GM19193 (cell line): ENCODE data around the gene MAPK1IP1L.
A peak's percentile ranks its signal among the peaks of the same experiment; 100 is the strongest.

Experiments used
- POLR2A ChIP-seq: IDR thresholded peaks from 4 replicates; pipeline ENCODE4 v1.6.1; 2011; ENCODE audit not compliant: insufficient read depth, insufficient read length; ENCODE audit errors: extremely low read depth

MAPK1IP1L gene

DNA sequence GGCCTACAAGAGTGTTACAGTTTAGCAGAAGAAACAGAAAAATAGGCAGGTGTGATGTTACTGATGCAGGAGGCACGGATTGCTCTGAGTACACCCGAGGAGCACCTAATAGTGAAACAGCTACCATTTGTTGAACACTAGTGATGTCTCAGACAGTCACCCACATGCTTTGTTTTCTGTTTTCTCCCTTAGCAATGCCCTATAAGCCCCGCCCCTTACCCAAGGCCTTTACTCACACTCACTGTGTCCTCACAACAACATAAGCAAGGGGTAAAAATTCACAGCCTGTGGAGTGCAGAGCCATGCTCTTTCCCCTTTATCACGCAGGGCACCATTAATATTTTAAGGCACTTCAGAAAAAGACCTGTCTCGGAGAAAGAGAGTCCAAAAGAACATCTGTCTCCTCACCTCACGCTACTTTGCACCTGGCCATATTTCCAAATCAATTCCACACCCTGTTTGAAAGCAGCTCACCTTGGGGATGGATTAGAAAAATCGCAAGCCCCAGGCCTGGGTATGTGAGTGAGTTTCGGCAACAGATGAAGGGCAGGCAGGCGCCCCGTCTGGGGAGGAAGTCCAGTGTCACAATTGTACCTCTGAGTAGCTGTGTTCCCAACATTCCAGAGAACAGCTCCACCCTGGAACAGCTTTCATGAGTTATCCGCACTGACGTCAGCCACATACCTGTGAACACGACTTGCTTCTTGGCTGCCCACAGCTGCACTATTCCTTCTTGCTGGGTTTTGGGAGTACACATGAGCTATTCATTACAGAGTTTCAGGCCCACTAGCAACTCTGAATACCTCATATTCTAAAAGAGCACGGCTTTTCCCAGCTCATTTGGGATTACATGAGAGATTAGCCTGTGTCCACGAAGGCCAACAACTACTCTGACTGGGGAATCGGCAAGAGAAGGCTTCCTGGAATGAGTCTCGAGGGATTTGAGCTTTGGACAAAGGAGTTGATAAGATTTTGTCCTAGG is 26.0 kb downstream of the MAPK1IP1L start:
- TF ChIP-seq POLR2A, result no peak

DNA sequence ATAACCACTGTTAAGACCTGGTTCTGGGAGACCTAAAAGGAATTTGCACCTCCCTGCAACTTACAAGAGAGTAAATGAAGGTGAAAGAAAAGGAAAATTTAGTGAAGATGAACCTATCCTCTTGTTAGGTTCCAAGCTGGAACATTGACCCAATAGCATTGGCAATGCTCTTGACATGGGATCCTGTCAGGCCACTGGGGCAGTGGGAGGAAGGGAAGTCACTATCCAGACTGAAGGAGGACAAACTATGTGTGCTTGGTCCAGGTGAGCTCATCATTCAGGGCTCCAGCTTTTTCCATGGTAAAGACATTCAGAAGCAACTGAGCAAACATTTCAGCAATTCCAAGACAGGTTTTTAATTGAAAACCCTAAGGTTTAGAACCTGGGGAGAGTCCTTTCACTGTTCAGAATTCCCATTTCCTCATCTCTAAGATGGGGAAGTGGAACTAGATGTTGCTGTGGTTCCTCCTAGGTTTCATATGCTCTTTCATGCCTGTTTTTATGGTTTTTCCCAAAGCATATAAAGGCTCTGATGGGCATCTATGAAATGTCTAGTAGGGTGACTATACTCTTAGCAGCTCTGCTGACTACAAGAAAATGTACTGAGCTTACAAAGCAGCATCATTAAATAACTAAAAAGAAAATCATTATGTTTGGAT is 33.1 kb downstream of the MAPK1IP1L start:
- no peak for TF ChIP-seq POLR2A

DNA sequence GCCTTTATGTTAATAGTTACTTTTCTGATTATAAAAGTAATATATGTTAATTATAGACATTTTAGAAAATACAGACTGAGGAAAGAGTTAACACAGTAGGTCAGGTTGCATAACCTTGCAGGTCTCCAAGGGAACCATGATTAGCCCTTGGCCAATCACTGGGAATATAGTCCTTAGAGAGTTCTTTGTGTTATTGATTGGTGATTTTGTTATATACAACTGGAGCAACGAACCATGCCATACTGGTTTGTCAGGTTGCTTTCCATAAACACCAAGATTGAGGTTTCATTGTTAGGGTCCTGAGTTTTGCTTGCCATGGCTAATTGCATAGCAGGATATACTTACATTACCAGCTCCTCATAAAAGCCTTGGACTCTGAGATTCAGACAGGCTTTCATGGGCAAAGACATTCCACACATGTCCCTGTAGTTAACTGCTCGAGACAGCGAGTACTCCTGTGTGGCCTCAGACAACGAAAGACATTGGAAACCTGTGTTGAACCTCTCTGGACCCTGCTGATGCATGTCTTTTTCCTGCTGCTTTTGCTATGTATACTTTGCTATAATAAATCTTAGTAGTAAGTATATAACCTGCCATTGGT is 33.7 kb downstream of the MAPK1IP1L start:
- TF ChIP-seq POLR2A, result no peak

DNA sequence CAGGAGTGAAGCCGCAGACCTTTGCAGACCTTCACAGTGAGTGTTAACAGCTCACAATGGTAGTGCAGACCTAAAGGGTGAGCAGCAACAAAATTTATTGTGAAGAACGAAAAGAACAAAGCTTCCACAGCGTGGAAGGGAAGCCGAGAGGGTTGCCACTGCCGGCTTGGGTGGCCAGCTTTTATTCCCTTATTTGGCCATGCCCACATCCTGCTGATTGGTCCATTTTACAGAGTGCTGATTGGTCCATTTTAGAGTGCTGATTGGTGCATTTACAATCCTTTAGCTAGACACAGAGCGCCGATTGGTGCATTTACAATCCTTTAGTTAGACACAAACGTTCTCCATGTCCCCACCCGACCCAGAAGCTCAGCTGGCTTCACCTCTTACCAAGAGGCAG is 35.5 kb downstream of the MAPK1IP1L start:
- no peak for TF ChIP-seq POLR2A

DNA sequence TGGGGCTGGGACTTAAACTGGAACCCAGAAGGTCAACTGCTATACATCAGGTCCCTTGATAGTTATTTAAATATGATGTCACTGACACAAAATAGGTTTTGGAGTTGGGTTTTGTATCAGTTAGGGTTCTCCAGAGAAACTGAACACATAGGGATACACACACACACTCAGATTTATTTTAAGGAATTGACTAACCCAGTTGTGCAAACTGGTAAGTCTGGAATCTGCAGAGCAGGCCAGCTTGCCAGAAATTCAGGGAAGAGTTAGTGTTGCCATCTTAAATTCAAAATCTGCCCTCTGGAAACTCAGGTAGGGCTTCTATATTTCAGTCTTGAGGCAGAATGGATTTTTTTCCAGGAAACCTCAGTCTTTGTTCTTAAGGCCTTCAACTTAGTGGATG is 36.9 kb downstream of the MAPK1IP1L start:
- TF ChIP-seq POLR2A, result no peak

DNA sequence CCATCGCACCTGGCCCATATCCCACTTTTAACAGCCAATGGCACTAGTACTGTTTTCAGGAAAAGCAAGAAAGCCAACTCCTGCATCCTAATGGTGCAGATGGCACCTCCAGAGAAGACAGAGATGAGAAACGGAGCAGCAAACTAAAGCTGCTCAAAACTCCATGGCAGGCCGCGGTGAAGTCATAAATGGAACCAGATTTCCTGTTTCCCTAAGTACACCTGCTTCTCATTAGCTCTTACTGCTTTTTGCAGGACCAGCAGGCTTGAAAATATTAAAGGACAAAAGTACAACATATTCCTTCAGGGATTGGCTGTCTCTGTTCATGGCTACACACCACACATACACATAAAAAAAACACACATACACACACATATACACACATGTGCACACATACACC is 40.9 kb downstream of the MAPK1IP1L start:
- no peak for TF ChIP-seq POLR2A

DNA sequence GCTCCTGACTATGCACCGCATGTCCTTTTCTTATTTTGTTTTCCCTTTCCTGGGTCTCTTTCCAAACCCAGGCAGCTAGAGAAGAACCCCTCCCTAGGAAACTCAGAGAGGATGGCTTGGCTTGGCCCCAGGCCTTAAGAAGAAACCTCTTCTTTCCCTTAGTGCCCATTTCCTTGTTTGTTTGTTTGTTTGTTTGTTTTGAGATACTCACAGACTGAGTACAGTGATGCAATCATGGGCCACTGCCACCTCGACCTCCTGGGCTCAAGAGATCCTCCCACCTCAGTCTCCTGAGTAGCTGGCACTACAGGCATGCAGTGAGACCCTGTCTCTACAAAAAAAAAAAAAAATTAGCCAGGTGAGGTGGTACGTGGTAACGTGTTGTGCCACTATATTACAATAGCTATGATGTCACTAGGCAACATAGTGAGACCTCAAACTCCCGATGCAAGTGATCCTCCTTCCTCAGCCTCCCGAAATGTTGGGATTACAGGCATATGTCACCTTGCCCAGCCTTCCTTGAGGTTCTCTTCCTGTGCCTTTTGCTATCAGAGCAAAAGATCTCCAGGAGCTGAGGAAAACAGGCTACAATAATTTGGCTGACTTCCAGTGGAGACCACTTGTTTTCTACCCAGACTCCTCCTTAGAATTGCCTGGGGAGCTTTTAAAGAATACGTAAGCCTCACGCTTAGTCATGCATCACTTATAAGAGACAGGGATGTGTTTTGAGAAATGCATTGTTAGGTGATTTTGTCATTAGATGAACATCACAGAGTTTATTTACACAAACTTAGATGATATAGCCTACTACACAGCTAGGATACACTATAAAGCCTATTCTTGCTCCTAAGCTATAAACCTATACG is 43.1 kb downstream of the MAPK1IP1L start:
- no peak for TF ChIP-seq POLR2A

DNA sequence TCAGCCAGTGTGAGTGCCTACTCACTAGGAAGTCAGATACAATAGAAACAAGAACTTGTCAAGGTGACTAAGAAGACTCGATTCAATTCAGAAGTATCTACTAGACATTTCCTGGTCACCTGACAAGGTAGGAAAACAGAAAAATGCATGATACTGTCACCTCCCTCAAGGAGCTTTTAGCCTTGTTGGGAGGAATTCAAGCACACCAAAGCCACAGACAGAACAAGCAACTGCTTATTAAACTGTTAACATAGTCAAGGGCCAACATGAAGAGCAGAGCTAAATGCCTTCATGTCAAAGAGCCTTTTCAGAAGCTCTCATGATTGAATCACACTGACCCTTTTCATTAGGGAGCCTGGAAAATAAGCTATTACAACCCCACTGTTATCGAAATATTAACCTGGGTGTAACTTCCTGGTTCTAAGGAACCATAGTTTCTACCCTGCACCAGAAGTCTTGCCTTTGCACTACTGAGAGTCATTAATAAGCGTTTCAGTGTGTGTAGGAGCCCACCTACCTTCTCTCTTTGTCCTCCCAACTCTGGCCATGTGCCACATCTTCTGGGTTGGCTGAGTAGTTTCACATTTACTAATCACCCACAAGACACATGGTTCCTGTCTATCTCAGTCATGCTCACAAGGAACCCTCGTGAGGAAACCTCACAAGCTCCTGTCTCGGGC is 46.6 kb downstream of the MAPK1IP1L start:
- no peak for TF ChIP-seq POLR2A

DNA sequence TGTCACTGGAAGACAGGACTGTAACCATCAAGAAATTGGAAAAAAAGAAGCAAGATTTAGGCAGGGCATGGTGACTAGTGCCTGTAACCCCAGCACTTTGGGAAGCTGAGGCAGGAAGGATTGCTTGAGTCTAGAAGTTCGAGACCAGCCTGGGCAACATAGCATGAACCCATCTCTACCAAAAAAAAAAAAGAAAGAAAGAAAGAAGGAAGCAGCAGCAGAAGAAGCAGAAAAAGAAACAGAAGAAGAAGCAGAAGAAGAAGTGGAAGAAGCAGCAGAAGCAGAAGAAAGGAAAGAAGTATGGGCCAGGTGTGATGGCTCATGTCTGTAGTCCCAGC is 47.1 kb downstream of the MAPK1IP1L start:
- no peak for TF ChIP-seq POLR2A

DNA sequence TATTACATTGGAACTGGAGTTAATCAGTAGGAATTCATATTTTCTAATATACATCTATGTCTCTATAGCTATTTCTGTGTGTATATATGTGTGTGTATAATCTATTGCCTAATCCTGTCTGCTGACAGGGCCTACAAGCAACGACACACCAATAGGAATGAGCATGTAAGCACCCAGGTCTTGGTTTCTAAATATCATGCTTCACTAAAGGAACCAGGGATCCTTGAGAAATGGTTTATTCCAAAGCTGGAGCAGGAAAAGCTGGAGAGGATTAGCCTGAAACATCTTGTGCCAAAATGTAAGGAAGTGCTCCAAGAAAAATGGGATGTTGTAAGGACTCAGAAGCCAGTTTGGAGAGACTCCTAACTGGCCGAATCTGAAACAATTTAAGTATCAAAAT is 48.3 kb downstream of the MAPK1IP1L start:
- TF ChIP-seq POLR2A, result no peak

DNA sequence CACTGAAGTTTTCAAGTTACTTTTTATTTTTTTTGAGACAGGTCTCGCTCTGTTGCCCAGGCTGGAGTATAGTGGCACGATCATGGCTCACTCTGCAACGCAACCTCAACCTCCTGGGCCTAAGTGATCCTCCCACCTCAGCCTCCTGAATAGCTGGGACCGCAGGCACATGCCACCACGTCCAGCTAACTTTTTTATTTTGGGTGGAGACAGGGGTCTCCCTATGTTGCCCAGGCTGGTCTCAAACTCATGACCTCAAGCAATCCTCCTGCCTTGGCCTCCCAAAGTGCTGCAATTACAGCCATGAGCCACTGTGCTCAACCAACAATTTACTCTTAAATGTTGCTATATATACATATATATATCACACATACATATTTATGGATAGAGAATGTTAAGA is 50.3 kb downstream of the MAPK1IP1L start:
- no peak for TF ChIP-seq POLR2A

DNA sequence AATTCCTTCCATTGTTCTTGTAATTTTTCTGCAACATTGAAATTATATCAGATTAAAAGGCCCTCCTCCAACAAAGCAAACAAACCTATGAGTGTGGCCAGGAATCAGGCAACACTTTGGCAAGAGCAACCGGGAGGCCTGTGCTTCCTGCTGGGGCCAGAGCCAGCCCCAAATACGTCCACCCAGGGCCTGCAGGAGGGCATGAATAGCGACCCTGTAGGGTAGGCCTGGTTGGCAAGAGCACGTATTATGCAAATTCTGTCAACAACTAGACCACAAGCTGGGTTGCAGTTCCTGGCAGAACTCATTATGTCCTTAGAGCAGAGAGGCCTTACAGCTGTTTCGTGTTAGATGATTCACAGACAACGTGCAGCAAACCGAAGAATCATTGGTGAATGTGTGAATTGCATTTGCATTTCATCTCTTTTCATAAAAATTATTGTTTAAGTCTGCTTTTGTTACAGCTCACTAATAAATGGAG is 50.7 kb downstream of the MAPK1IP1L start:
- peak; percentile 81 for TF ChIP-seq POLR2A

DNA sequence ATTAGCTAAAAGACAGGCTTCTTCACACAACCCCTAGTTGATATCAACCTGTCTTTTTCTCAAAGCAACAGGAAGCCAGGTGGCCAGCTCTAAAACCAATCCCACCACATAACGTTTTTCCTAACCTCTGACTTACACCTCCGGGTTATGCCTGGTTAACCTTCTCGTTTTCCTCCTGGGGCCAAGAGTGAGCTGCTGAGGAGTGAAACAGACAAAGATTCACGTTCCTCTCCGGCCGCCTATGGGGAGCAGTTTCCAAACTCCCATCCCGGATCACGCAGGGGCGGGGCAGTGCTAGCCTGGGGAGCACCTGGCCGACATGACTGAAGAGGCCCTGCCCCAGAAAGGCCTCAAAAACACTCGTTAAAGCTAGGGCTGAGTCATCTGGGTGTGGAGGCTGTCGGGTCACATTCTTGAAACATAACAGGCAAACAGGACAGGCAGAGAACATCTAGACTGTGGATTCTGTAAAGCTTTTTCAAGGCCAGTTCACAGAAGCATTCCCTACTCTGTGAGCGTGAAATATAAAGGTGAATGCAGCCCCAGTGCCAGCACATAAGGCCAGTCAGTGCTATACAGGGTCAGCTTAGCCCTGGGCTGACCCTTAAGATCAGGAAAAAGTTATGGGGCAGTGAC is 51.7 kb downstream of the MAPK1IP1L start:
- TF ChIP-seq POLR2A, result peak; percentile 49
